Type B pancreatic cell (in vitro differentiated cells): Measurements from ENCODE around the gene MAPK13. TPM values are rescaled to one million over a fixed set of nuclear protein-coding genes. Genes with fewer than 3 reads are reported as not detected.

ENCODE experiments used
- DNase-seq: peaks from one replicate; pipeline ENCODE4 v3.0.0; 2021; ENCODE audit warnings: mixed read lengths; ENCODE audit not compliant: unreplicated experiment; ENCODE audit errors: extremely low spot score
- H3K27ac Mint-ChIP-seq: 2 replicates; pipeline ENCODE4 v1.8.0; 2021; ENCODE audit warnings: mild to moderate bottlenecking, mixed read lengths
- H3K27me3 Mint-ChIP-seq: 2 replicates; pipeline ENCODE4 v1.8.0; 2021; ENCODE audit warnings: mixed read lengths
- H3K36me3 Mint-ChIP-seq: 2 replicates; pipeline ENCODE4 v1.8.0; 2021; ENCODE audit warnings: mixed read lengths
- H3K4me1 Mint-ChIP-seq: one replicate; pipeline ENCODE4 v1.8.0; 2021; ENCODE audit warnings: mixed read lengths; ENCODE audit not compliant: unreplicated experiment
- H3K4me3 Mint-ChIP-seq: 2 replicates; pipeline ENCODE4 v1.8.0; 2021; ENCODE audit warnings: mild to moderate bottlenecking, mixed read lengths
- H3K9me3 Mint-ChIP-seq: 2 replicates; pipeline ENCODE4 v1.8.0; 2021; ENCODE audit warnings: mixed read lengths
- total RNA-seq: library from RNA; stranded (reverse); gene quantifications from 2 replicates; pipeline ENCODE4 v1.2.1, GENCODE V29; 2021; ENCODE audit warnings: low replicate concordance
- TF ChIP-seq, protein P1 (sequence below): fragments of 200-600 bp; sonication (generic); conservative IDR thresholded peaks from 2 replicates; pipeline ENCODE4 v1.5.0; 2021; ENCODE audit warnings: antibody characterized with exemption, mild to moderate bottlenecking

Gene MAPK13
- total RNA-seq, 1 donor from 2014 or later = 29.4 TPM

DNA sequence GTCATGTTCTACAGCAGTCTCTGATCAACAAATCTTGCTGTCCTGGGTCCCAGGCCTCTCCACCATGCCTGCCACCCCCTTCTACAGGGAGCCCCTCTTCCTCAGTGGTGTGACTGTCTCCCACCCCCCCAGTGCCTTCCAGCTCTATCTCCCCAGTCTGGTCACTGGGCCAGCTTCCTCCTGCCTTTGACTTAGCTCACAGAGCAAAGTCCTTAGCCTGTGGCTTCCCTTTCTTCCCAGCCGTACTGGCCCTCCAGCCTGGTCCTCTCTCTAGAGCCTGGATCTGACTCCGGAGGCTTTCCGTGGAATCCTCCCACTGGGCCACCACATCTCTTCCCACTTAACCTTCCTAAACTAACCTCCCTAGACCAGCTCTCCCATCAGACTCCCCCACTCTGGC lies 17.0 kb downstream of the MAPK13 start:
- Mint-ChIP-seq H3K36me3 (no peaks in the 10 kb centered on the region), H3K4me3 (no peak overlapping the region), H3K9me3 (no peaks in the 10 kb centered on the region), H3K4me1 (no peaks in the 10 kb centered on the region), H3K27ac (no peak overlapping the region), H3K27me3 (no peaks in the 10 kb centered on the region)
- TF ChIP-seq, protein P1, sequence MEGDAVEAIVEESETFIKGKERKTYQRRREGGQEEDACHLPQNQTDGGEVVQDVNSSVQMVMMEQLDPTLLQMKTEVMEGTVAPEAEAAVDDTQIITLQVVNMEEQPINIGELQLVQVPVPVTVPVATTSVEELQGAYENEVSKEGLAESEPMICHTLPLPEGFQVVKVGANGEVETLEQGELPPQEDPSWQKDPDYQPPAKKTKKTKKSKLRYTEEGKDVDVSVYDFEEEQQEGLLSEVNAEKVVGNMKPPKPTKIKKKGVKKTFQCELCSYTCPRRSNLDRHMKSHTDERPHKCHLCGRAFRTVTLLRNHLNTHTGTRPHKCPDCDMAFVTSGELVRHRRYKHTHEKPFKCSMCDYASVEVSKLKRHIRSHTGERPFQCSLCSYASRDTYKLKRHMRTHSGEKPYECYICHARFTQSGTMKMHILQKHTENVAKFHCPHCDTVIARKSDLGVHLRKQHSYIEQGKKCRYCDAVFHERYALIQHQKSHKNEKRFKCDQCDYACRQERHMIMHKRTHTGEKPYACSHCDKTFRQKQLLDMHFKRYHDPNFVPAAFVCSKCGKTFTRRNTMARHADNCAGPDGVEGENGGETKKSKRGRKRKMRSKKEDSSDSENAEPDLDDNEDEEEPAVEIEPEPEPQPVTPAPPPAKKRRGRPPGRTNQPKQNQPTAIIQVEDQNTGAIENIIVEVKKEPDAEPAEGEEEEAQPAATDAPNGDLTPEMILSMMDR = no peak
- no peak for DNase-seq

DNA sequence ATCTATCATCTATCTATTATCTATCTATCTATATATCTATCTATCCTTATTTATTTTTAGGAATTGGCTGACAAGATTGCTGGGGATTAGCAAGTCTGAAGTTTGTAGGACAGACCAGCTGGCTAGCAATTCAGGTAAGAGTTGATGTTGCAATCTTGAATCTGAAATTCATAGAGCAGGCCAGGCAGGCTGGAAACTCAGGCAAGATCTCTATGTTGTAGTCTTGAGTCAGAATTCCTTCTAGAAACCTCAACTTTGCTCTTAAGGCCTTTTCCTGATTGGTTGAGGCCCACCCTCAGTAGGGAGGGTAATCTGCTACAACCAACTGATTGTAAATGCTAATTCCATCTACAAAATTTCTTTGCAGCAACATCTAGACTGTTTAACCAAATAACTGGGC lies 19.2 kb downstream of the MAPK13 start:
- no peak overlapping the region for H3K4me3 Mint-ChIP-seq
- no peak overlapping the region for H3K27ac Mint-ChIP-seq
- peaks cover 7% of the 10 kb centered on the region for H3K9me3 Mint-ChIP-seq
- peaks cover 2% of the 10 kb centered on the region for H3K36me3 Mint-ChIP-seq
- no peaks in the 10 kb centered on the region for H3K27me3 Mint-ChIP-seq
- no peak for DNase-seq
- TF ChIP-seq, protein P1 = no peak
- peaks cover 3% of the 10 kb centered on the region for H3K4me1 Mint-ChIP-seq

DNA sequence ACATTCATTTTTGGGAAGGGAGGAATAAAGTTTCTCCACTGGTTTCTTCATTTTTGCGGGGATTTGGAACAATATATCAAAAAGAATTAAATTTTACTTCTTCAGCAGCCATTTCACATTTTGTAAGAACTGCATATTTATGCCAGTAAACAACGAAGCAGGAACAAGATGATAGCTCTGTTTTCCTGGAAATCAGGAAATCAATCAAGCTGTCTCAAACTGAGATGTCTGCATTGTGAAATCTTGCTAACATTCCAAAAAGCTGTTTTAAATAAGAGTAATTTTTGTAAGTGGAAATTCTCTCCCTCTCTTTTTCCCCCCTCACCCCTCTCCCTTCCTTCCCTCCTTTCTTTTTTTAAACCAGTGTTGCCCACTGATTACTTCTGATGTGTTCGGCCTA lies 20.0 kb downstream of the MAPK13 start:
- TF ChIP-seq, protein P1 = no peak
- peaks cover 10% of the 10 kb centered on the region for H3K9me3 Mint-ChIP-seq
- H3K27me3 Mint-ChIP-seq = no peaks in the 10 kb centered on the region
- DNase-seq = no peak
- H3K4me1 Mint-ChIP-seq = peaks cover 4% of the 10 kb centered on the region
- no peak overlapping the region for H3K4me3 Mint-ChIP-seq
- H3K27ac Mint-ChIP-seq = no peak overlapping the region
- peaks cover 4% of the 10 kb centered on the region for H3K36me3 Mint-ChIP-seq

DNA sequence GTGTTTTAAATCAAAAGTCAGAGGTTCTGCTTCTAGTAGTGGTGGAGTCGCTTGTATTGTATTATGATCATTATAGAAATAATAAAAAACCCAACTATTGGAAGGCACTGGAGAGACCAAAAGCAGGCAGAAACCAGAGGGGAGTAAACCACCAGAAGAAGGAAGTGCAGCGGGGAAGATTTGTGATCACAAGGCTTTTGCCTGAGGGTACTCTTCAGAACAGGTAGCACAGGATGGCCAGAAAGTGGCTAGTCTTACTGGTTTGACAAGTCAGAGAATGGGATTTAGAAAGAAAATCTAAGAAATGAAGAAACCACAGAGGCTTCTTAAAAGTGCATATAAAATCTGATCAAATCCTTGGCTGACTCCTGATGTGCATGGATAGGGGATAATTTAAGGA lies 24.0 kb downstream of the MAPK13 start:
- H3K4me3 Mint-ChIP-seq = peak overlapping the region; percentile 72
- no peak for DNase-seq
- TF ChIP-seq, protein P1 = no peak

DNA sequence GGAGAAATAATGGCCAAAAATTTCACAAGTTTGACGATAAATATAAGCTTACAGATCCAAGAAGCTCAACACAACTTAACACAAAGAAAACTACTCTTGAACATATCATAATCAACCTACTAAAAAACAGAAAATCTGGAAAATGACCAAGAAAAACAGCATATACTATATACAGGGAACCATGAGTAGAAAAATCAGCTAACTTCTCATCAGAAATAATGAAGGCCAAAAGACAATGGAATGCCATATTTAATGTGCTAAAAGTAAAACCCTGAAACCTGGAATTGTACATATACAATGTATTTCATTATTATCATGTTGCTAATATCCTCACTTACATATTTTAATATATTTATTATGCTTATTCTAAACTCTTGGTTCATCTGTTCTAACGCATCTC lies 25.3 kb downstream of the MAPK13 start:
- Mint-ChIP-seq H3K4me3 (no peak overlapping the region), H3K27ac (no peak overlapping the region), H3K36me3 (peaks cover 4% of the 10 kb centered on the region), H3K9me3 (peaks cover 14% of the 10 kb centered on the region), H3K4me1 (peaks cover 4% of the 10 kb centered on the region), H3K27me3 (no peaks in the 10 kb centered on the region)
- TF ChIP-seq, protein P1 = no peak
- no peak for DNase-seq

More for the DNA sequence above, 24.0 kb downstream of the MAPK13 start:
- H3K27ac Mint-ChIP-seq = peak overlapping the region; percentile 90
- no peaks in the 10 kb centered on the region for H3K27me3 Mint-ChIP-seq
- peaks cover 4% of the 10 kb centered on the region for H3K4me1 Mint-ChIP-seq
- peaks cover 4% of the 10 kb centered on the region for H3K36me3 Mint-ChIP-seq
- peaks cover 14% of the 10 kb centered on the region for H3K9me3 Mint-ChIP-seq
